GM21737 (cell line): Measurements from ENCODE around the gene TYMP.
"Not testable (repeated sequence)": the region's sequence is repeated elsewhere in the genome, so short reads cannot be mapped to it uniquely, and the experiment has no call there.

Source experiments
- ATAC-seq: cut with Tn5 transposase; IDR thresholded peaks from one replicate; pipeline ENCODE4 v1.9.1; 2021; ENCODE audit warnings: mild to moderate bottlenecking, moderate library complexity; ENCODE audit not compliant: unreplicated experiment

Gene TYMP

DNA sequence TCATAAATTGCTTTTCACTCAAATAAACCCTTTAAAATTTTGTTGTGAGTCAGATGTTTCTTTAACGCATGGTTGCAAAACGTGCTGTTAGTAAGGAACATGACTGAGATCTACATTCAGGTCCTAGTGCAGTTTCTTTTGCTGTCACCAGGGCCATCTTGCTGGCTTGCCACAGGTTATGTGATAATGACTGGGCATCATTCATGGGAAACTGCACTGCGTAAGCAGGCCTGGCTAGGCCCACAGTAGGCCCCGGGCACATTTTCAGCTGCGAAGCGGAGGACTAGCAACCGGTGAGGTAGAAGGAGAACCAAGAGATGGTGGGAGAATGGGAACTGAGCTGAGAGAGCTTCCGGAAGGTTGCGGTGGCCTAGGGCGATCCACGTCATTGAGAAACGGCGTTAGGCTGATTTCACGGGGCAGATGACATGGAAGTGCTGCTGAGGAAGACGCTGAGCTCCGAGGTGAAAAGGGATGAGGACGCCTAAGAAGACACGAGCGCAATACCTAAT, 12.7 kb upstream of the TYMP start:
- no peak for ATAC-seq

- not testable (repeated sequence) for ATAC-seq
Measured at GRCh38 chr22:50541667-50542026, 11.8 kb upstream of the TYMP start.

- no peak for ATAC-seq
Measured at GRCh38 chr22:50540381-50540780, 10.6 kb upstream of the TYMP start.

GRCh38 chr22:50537765-50538164, 8.0 kb upstream of the TYMP start:
- ATAC-seq: no peak

GRCh38 chr22:50536226-50536625, 6.4 kb upstream of the TYMP start:
- no peak for ATAC-seq

- ATAC-seq: no peak
Measured at GRCh38 chr22:50535113-50535512, 5.3 kb upstream of the TYMP start.

GRCh38 chr22:50533856-50534711, 4.3 kb upstream of the TYMP start:
- not testable (repeated sequence) for ATAC-seq

GRCh38 chr22:50532824-50533796, 3.3 kb upstream of the TYMP start:
- no peak for ATAC-seq

DNA sequence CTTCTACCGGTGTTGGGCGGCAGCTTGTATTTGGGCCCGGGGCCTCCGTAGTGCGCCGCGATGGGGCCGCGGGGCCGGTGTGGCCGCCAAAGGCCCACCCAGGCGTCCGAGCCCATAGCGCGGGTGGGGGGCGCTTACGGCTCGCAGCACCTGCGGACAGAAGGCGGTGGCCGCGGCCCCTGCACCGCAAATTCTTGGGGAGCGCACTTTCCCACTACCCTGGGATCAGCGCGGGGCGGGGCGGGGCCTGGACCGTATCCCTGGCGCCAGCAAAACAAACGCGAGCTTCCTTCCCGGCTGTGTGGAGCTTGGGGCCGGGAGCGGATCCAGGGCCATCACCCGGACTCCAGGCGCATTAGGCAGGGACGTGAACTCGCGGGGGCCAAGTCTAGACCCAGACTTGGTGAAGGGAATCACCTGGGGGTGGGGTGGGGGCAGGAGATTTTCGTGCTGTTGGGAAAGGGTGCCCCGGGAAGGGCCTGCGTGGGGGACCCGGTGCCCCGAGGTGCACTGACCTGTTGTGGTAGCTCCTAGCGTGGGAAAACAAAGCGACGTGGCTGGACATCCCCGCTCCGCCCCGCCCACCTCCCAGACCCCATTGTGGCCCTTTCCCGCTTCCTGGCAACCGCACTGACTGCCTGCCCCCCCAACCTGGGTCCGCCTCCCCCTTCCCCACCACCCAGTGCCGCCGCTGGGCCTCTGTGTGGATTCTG, 2.3 kb upstream of the TYMP start:
- no peak for ATAC-seq

GRCh38 chr22:50531546-50531961, 1.7 kb upstream of the TYMP start:
- peak; percentile 23 for ATAC-seq

DNA sequence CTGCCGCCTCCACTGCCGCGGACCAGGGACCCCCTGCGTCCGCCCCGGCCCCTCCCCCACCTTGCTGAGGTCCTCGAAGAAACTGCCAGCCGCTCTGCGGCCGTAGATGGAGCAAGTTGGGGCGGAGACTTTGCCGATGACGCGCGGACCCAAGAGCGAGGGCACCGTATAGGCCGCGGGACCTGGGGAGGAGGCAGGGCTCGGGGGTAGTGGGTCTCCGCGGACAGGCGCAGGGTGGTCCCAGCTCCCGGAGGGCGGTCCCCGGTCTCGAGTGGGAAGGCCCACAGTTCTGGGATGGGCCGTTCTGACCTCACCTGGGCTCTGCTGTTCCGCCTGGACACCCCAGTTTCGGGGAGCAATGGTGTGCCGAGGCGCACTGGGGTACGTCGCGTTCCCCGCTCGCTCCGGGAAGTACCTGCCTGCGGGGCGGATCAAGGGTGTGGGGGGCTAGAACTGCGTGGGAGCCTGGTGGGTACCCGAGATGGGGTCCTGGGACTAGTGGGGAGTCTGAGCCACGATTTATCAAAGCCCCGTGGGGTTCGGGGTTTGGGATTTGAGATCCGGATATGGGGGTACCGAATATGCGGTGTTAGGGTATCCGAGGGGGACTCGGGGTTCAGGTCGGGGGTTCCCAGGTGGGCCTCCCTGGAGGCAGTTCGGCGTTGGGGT, 1.2 kb upstream of the TYMP start:
- no peak for ATAC-seq

DNA sequence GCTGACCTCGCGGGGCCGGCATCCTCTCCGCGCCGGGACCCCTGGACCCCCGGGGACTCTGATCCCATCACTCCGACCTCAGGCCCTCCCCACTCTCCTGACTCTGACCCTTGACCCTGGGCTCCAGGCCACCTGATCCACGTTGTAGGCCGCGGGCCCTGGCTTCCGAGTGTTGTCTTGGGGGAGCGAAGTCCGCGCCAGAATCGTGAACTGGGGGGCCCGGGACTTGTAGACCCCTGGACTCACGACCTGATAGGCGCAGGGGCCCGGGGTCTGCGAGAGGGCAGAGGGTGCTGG, 716 bp upstream of the TYMP start:
- ATAC-seq: no peak

GRCh38 chr22:50529416-50529896, 356 bp downstream of the TYMP start:
- ATAC-seq: no peak

- no peak for ATAC-seq
Measured at GRCh38 chr22:50528682-50529415, 963 bp downstream of the TYMP start.

GRCh38 chr22:50527921-50528681, 1.7 kb downstream of the TYMP start:
- ATAC-seq: no peak

GRCh38 chr22:50526834-50527801, 2.7 kb downstream of the TYMP start:
- no peak for ATAC-seq

- peak; percentile 23 for ATAC-seq
Measured at GRCh38 chr22:50526108-50526833, 3.5 kb downstream of the TYMP start.
